Middle frontal gyrus (tissue), 1 donor: Measurements from ENCODE around the gene IL13.

Source experiments
- DNase-seq: peaks from one replicate; pipeline ENCODE4 v3.0.0-alpha.2; 2015; ENCODE audit warnings: low spot score; ENCODE audit errors: extremely low spot score

The IL13 gene

GRCh38 chr5:132669966-132670882, 12.3 kb downstream of the IL13 start:
- DNase-seq, result no peak

GRCh38 chr5:132671000-132671399, 13.0 kb downstream of the IL13 start:
- no peak for DNase-seq

GRCh38 chr5:132673488-132673887, 15.5 kb downstream of the IL13 start:
- DNase-seq, result no peak

- DNase-seq, result no peak
Measured at GRCh38 chr5:132673939-132674630, 16.1 kb downstream of the IL13 start, which contains the start of gene IL4. Gene IL4 (plus strand): TSS chr5:132673989. CDS start chr5:132674051, 62 bp downstream.

DNA sequence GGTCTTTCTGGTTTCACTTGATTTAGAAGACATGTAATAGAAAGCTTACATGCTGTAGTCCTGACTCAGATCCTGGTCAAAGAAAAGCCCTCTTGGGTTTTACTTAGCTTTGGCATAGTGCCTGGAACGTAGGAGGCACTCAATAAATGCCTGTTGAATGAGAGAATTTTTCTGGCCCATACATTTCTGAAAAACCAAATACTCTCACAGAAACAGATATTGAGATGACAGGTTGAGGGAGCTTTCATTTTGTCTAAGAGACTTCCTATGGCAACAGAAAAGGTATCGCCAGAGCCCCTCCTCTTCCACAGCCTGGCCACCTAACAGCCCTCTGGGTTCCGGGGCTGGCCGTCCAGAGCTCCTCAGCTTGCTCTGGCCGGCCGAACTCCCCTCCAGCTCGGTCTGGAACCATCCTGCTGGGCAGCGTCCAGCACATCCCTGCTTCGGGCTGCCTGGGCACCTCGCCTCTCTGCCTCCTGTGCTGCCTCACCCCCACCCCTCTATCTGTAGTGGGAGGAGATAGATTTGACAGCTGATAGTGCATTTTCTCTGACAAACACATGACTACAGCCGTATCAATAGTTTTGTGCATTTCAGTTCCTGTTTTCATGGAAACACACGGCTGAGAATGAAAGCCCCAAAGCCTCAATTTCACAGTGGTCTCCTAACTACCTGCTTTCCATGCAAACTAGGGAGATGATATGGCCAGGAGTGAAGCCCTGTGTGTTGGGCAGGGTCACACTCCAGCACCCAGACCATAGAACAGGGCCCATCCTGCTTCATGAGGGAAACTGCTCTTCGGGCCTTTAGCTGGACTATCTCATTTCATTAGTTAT, 16.9 kb downstream of the IL13 start:
- DNase-seq, result no peak

DNA sequence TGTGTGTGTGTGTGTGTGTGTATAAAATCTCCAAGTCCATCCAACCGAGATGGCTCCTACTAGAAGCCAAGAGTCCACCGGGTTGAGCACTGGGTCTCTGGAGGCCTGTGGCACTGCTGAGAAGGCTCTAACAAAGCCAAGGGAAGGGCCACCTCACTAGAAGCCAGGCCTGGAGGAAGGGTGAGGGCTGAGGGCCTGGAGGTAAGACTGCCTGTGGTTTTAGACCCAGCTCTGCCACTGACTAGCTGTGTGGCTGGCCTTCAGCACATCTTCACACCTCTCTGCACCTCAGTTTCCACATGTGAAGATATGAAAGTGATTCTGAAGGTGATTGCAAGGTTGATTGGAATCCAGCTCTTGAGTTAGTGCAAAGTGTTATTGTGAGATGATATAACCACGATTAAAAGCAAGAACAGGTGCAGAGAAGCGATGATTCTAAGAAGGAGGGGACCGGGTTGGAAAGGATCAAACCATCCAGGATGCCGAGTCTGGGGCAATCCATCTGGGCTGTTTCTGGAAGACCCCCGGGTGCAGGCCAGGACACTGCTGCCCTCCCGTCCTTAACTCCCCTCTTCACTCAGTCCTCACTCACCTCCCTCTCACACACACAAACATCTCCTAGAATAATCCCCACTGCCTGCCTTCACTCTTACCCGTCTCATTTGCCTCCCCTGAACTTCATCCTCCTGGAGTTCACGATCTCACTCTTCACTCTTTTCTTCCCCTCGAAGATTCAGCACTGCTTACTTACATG, 18.1 kb downstream of the IL13 start:
- DNase-seq, result no peak

GRCh38 chr5:132677191-132677590, 19.2 kb downstream of the IL13 start:
- no peak for DNase-seq

DNA sequence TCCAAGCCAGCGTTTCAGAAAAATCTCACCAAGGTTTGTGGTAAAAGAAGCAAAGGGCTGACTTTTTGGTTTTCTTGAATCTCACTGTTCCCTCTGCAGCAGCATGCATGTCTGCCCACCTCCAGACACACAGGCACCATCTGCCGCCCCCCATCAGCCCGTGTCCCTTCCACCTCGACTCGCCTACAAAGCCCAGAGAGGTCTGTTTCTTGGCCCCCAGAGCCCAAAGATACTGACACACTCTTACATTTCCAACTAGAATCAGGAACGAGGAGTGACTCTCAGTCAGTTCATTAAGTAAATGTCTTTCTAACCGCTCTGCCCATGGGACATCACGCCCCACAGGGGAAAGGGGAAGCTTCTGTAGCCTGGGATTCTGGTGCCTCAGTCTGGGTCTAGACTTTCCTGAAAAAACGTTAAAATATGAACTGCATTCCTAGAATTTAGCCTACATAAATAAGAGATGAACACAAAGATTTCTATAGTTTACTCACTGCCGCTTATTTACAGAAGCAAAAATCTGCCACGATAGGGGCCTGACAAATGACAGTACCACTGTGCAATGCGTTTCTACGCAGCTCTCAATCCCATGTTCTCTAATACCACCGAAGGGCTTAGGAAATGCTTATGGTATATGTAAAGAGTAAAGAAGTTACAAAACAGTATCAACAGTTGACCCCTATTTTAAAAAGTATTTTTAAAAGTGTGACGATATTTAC, 19.9 kb downstream of the IL13 start:
- no peak for DNase-seq

DNA sequence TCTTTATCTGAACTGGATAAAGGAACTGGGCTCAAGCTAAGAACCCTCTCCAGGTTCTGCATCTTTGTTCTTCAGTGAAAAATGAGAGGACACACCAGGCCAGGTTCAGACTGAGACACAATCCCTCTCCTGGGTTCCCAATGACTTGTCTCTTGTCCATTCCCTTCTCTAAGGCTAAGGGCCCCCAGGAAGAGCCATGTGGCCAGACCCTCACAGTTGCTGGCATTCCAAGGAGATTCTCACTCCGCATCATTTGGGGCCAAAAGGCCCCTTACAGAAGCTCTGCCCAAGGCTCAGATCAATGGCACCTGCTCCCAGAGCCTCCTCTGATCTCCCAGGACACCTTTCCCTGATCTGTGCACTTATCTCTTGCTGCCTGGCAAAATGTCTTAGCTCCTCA, 20.8 kb downstream of the IL13 start:
- no peak for DNase-seq

- DNase-seq, result no peak
Measured at GRCh38 chr5:132679166-132679565, 21.2 kb downstream of the IL13 start.

DNA sequence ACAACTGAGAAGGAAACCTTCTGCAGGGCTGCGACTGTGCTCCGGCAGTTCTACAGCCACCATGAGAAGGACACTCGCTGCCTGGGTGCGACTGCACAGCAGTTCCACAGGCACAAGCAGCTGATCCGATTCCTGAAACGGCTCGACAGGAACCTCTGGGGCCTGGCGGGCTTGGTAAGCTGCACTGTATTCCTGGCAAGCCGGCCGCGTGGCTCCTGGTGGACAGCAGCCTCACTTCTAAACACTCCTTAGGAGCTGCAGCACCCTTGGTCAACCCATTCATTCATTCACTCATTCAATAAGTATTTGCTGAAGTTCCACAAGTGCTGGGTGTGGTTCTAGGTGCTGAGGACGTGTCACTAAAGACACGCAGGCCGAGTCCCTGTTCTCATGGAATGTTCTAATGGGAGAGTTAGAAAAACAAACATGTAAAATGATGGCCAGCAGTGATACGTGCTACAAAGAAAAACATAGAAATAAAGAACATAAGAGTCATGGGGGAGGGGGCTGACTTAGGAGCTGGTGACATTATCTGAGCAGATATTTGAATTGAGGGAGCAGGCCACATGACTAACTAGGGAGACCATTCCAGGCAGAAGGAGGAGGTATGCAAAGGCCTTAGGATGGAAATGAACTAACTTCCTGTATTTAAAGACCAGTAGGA, 21.9 kb downstream of the IL13 start:
- DNase-seq, result no peak

DNA sequence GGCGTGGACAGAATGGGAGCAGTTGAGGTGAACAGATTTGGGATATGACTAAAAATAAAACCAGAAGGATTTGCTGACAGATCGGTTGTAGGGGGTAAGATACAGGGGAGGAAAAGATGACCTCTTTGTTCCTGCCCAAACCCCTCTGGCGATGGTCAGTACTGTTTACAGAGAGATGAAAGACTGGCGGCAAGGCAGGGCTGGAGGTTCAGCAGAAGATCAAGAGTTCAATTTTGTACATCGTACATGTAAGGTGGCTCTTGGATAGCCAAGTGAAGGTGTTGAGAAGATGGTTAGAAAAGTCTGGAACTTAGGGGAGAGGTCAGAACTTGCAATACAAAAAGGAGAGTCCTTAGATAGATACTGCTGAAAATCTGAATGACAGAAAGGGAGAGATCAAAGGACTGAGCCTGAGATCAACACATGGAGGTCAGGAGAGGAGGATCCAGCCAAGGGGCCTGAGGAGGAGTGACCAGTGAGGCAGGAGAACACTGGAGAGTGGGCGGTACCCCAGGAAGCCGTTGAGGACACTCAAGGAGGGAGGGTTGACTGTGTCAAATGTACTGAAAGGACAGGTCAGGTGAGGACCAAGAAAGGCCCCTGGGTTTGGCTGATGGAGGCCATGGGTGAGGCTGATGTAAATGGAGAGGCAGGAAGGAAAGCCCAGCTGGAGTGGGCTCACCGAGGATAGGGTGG, 23.0 kb downstream of the IL13 start:
- DNase-seq, result no peak

DNA sequence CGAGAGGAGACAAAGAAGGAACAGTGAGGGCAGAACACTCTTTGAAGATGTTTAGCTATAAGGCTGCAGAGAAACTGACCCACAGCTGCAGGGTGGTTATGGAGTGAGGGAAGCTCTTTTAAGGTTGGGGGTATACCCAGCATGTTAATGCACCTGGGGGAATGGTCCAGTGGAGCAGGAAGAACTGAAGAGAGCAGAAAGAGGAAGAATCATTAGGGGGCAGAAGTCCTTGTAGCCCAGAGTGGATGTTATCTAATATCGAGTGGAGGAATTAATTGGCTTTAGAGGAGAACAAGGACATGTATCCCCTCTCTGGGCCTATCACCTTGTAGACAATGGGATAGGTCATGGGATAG, 23.5 kb downstream of the IL13 start:
- no peak for DNase-seq

DNA sequence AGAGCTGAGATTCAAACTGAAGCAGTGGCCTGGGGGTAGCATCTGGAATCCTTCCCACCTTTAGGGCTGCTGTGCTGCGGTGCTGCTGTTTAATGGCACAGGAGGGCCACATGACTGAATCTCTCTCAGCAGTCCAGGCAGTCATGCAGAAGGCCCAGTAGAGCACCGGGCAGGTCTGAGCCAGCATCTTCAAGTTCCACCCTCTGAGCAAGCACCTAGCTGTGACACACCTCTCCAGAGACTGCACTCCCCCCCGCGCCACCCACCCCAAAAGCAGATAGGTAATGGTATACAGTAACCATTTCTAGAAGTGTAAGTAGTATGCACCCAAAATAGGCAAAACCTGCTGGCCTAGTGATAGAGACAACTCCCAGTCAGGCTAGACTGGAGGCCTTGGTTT, 24.0 kb downstream of the IL13 start:
- no peak for DNase-seq

GRCh38 chr5:132684491-132684890, 26.5 kb downstream of the IL13 start:
- no peak for DNase-seq

DNA sequence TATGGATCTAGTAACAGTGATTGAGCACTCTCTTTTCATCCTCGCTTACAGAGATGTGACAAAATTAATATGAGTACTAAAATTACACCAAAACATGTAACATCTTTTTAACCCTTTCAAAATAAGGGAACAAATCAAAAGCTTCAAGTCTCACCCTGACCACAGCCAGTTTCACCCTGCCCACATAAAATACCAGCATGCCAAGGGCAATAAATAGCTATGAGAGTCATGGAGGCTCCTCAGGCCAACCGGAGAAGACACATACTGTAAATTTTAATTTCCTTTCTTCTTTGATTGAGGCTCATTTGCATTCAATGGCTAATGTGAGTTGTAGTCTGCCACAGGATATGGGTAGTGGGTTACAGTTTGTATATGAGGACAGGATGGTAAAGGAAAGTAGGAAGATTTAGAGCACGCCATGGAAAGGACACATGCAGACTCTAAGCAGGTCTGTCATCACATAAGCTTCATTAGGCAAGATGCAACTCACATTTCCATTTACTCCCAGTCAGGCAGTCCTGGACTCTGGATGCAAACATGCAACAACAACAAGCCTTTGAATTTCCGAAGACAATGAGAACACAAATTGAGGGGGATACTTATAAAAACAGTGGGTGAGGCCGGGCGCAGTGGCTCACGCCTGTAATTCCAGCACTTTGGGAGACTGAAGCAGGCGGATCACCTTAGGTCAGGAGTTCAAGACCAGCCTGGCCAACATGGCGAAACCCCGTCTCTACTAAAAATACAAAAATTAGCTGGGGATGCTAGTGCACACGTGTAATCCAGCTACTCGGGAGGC, 27.1 kb downstream of the IL13 start:
- DNase-seq, result no peak

- no peak for DNase-seq
Measured at GRCh38 chr5:132686193-132686592, 28.2 kb downstream of the IL13 start.

DNA sequence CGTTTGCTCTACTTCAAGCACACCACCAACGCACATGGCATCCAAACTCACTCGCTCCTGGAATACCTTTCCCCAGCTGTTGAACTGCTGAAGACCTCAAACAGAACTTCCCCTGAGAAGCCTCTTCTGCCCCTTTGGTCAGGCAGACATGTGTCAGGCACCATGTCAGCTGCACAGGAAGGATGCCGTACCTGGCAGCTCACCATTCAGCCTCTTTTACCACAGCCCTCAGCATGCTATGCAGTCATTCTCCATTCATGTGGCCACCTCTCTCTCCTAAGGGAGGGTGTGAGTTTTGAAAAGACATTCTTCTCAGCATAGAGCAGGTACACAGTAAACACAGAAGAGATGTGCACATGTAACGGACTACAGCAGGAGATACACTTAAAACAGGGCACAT, 30.0 kb downstream of the IL13 start:
- DNase-seq, result no peak
